Stimulated activated CD4-positive, alpha-beta T cell treated with anti-CD3 and anti-CD28 coated beads, Interleukin-12 subunit alpha, Interleukin-12 subunit beta, amount 100 ng/mL, for 24 hours (primary cell): ENCODE results near the gene DHX8.

Experiments used
- DNase-seq, 2 experiments: peaks; one replicate each; pipeline ENCODE4 v3.0.0-alpha.2; 2020; ENCODE audit warnings: low read depth in 2 of 2

DHX8 gene

GRCh38 chr17:43574348-43574747, 90.6 kb downstream of the DHX8 start:
- no peak for DNase-seq

DNA sequence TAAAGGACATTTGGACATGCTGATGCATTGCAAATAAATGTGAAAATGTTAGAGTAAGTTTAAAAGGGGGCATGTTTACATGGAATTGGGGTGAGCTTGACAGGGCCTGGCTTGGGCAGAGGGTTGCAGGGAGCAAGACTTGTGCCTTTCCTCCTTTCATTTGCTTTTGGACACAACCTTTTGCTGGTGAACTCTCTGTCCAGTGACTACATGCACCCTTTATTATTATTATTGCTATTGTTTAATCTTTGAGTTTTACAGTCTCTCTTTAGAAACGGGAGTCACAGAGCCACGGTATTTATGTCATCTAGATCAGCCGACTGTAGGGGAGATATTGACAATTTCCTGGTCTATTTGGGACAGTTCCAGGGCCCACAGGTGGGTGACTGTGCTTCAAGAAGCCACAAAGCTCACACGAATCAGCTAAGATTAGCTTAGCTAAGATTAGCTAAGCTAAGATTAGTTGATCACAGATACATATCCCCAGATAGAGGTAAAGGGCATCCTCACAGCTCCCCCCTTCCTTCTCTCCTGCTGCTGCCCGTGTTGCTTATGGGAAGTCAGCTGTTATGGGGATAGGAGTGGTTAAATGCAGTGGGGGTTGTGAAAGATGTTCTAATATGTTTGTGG, 91.2 kb downstream of the DHX8 start:
- no peak for DNase-seq
